GDM1 (cell line): ENCODE results near the gene PLCD3.
A peak's percentile ranks its signal among the peaks of the same experiment; 100 is the strongest.
"Not testable (repeated sequence)": the region's sequence is repeated elsewhere in the genome, so short reads cannot be mapped to it uniquely, and the experiment has no call there.

ENCODE experiments used
- DNase-seq: peaks from one replicate; lab custom pipeline; 2025; lab: John Stamatoyannopoulos, UW

The PLCD3 gene

GRCh38 chr17:45135192-45135977 lies 3.1 kb upstream of the PLCD3 start, which contains the start of gene ACBD4:
Gene ACBD4 (plus strand): TSS chr17:45135687. CDS start chr17:45136145, 458 bp downstream.
- peak; percentile 92 for DNase-seq

- DNase-seq, result peak; percentile 63
Observed at GRCh38 chr17:45132572-45133463, 503 bp upstream of the PLCD3 start.

- DNase-seq, result no peak
Observed at GRCh38 chr17:45131616-45132319, 547 bp downstream of the PLCD3 start.

- no peak for DNase-seq
Observed at GRCh38 chr17:45130681-45131615, 1.4 kb downstream of the PLCD3 start.

DNA sequence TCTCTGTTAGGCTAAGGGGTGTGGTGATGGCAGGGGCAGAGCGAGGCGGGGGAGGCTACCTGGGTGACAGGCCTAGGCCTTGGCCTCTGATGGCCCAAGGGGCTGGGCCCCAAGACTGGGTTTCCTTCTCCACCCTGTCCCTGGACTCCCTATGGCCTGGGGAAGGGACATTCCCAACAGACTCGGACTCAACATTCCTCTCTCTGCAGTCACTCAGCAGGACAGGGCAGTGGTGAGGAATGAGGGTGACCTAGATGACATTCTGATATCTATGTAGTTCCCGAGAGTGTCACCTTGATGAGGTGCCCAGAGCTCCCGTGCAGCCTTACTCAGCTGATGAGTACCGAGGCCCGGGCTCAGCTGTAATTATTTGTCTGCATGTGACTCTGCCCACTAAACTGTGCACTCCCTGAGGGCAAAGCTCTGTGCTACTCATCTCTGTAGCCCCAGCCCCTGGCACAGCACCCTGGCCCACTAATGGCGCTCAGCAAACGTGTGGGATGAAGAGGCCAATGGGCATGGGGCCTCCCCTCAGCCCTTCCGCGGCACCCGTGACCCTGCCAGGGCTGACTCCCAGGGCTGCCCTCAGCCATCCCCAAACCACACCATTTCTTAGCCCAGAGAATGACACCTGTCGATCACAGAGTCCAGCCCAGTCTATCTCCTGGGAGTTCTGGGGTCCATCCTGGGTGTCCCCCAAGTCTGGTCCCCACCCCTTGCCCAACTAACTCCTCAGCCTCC lies 2.2 kb downstream of the PLCD3 start:
- no peak for DNase-seq

GRCh38 chr17:45129426-45129939 lies 2.8 kb downstream of the PLCD3 start:
- DNase-seq, result no peak

GRCh38 chr17:45128989-45129388 lies 3.3 kb downstream of the PLCD3 start:
- no peak for DNase-seq

GRCh38 chr17:45128331-45128730 lies 4.0 kb downstream of the PLCD3 start:
- no peak for DNase-seq

DNA sequence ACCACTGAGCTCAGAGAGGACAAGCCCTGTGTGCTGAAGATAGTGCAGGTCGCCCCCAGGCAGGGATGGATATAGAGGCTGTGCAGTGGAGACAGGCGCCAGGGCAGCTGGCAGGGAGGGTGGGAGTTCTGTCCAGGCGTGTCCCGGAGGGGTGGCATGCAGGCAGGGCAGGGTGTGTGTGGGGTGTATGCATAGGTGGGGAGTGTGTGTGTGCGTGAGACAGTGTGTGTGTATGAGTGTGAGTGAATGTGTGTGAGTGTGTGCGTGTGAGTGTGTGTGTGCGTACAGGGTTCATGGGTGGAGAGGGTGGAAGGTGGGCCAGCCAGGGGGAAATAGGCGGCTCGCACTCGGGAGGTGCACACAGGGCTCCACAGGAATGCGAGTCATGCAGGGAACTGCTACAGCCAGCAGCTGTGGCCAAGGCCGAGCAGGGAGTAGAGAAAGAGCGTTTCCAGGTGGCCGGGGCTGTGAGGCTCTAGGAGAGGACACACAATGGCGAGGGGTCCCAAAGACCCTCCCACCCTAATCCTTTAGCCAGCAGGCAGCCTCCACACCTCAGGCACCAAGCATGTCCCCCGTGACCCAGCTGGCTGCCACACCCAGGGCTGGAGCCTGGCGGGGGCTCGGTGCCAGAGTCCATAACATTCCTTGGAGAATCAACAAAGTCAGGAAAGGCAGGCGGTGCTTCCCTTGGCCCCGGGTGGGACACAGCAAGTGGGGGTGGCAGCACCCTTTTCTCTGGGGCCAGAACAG lies 4.6 kb downstream of the PLCD3 start:
- DNase-seq, result peak; percentile 25

- no peak for DNase-seq
Observed at GRCh38 chr17:45127207-45127547, 5.1 kb downstream of the PLCD3 start.

GRCh38 chr17:45125509-45125908 lies 6.8 kb downstream of the PLCD3 start:
- DNase-seq, result no peak

DNA sequence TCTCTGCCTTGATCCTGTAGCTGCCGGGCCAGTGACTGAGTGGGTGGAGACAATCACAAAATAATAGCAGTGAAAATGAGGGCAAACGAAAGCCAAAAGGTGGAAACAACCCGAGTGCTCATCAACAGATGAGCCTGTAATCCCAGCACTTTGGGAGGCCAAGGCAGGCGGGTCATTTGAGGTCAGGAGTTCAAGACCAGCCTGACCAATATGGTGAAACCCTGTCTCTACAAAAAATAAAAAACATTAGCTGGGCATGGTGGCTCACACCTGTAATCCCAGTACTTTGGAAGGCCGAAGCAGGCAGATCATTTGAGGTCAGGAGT lies 7.6 kb downstream of the PLCD3 start:
- DNase-seq, result not testable (repeated sequence)

- peak; percentile 78 for DNase-seq
Observed at GRCh38 chr17:45123930-45124796, 8.2 kb downstream of the PLCD3 start.

DNA sequence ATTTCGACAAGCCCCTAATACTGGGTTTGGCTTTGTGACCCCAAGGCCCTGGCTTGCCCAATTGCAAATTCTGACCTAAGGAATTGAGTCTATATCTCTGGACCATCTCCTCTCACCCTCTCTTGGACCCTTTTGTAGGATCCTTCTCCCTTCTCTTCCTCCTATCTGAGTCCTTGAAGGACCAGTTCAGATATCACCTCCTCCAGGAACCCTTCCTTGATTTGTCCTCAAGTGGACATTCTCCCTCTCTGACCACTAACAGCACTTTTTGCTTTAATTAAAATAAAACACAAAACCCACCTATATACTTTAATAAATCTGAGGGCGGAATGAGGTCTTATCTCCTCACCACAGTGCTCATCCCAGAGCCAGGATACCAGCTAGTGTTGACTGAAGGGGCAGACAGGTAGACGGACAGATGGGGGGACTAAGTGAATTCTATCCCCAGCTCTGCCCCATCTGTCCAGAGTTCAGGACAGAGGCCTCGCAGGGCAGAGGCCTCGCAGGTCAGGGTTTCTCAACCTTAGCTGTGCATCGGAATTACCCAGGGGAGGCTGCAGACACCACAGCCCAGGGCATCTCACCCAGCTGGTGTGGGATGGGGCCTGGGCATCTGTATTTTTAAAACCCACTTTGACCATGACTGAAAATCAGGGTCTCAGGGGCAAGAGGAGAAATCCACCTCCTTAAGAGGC lies 9.1 kb downstream of the PLCD3 start:
- no peak for DNase-seq

GRCh38 chr17:45121055-45121454 lies 11.3 kb downstream of the PLCD3 start:
- no peak for DNase-seq

GRCh38 chr17:45120558-45120957 lies 11.8 kb downstream of the PLCD3 start:
- DNase-seq, result no peak

DNA sequence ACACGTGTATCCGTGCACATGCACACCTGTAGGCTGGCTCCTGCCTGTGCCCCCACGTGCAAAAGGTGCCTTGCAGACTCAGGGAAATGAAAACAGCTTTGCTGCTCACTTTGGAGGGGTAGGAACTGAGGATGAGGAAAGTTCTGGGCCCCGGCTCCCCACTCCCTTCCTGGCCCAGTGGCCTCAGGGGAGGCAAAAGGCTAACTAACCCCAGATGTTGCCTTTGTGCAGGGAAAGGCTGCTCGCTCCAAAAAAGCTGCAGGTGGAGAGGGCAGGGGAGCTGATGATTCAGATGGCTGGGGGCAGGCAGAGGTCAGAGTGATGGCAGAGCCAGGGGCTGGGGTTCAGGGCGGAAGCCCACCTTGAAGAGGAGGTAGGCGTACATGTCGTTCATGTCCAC lies 12.4 kb downstream of the PLCD3 start:
- DNase-seq, result no peak

- no peak for DNase-seq
Observed at GRCh38 chr17:45118691-45119090, 13.6 kb downstream of the PLCD3 start.
